ENCODE data around the gene PDIA2. TPM values are rescaled to one million over a fixed set of nuclear protein-coding genes. Genes with fewer than 3 reads are reported as not detected.
"Not testable (repeated sequence)": the region's sequence is repeated elsewhere in the genome, so short reads cannot be mapped to it uniquely, and the experiment has no call there.

PDIA2 gene
- polyA plus RNA-seq, 2 donors, result 0.27 to 0.53 TPM

- Histone ChIP-seq H3K27me3 (ENCODE audit: control insufficient read depth in 1 of 2, insufficient read depth in 2 of 2, low read length in 2 of 2) (no peaks in the 10 kb centered on the region), H3K9me3 (ENCODE audit: control insufficient read depth in 2 of 2, insufficient read depth in 1 of 2, low read depth in 1 of 2, low read length in 1 of 2) (no peaks in the 10 kb centered on the region), H3K4me3 (ENCODE audit: low read depth in 1 of 2, low read length in 2 of 2) (no peak overlapping the region), H3K4me1 (ENCODE audit: control insufficient read depth in 2 of 2, insufficient read depth in 2 of 2, low read length in 1 of 2) (no peaks in the 10 kb centered on the region), H3K36me3 (ENCODE audit: control insufficient read depth in 2 of 2, insufficient read depth in 2 of 2, low read length in 1 of 2) (peaks cover 0 to 6% of the 10 kb centered on the region in 2 donors), H3K27ac (ENCODE audit: low read depth in 2 of 2, low read length in 1 of 2) (no peak overlapping the region)
- WGBS, 2 donors, result 61 to 71% methylated on average over 30 of the region's 30 CpGs
Measured at GRCh38 chr16:252366-253337, 30.3 kb upstream of the PDIA2 start.

DNA sequence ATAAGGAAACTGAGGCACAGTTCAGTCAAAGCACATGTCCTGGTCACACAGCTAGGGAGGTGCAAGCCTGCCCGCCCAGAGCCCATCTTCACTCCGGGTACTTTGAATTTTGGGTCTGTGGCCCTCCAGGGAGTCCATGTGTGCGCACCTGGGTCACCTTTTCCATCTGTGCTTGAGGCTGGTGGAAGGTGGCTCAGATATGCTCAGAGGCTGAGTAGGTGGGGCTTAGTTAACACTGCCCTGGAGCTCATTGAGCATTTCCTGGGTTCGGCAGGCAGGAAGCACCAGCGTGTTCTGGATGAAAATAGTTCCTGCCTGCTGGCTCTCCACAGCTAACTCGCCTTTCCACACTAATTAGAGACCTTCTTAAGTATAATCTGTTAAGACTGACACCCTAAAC lies 29.1 kb upstream of the PDIA2 start:
- no peaks in the 10 kb centered on the region for H3K27me3 ChIP-seq (ENCODE audit: control insufficient read depth in 1 of 2, insufficient read depth in 2 of 2, low read length in 2 of 2)
- H3K27ac ChIP-seq (ENCODE audit: low read depth in 2 of 2, low read length in 1 of 2), result no peak overlapping the region
- no peaks in the 10 kb centered on the region for H3K9me3 ChIP-seq (ENCODE audit: control insufficient read depth in 2 of 2, insufficient read depth in 1 of 2, low read depth in 1 of 2, low read length in 1 of 2)
- WGBS, 2 donors, result 80 to 85% methylated on average over 6 of the region's 6 CpGs
- no peak overlapping the region for H3K4me3 ChIP-seq (ENCODE audit: low read depth in 1 of 2, low read length in 2 of 2)
- H3K36me3 ChIP-seq (ENCODE audit: control insufficient read depth in 2 of 2, insufficient read depth in 2 of 2, low read length in 1 of 2), result peaks cover 0 to 6% of the 10 kb centered on the region in 2 donors
- no peaks in the 10 kb centered on the region for H3K4me1 ChIP-seq (ENCODE audit: control insufficient read depth in 2 of 2, insufficient read depth in 2 of 2, low read length in 1 of 2)

GRCh38 chr16:254461-254860 lies 28.5 kb upstream of the PDIA2 start:
- H3K27ac ChIP-seq (ENCODE audit: low read depth in 2 of 2, low read length in 1 of 2), result no peak overlapping the region
- no peaks in the 10 kb centered on the region for H3K9me3 ChIP-seq (ENCODE audit: control insufficient read depth in 2 of 2, insufficient read depth in 1 of 2, low read depth in 1 of 2, low read length in 1 of 2)
- no peaks in the 10 kb centered on the region for H3K4me1 ChIP-seq (ENCODE audit: control insufficient read depth in 2 of 2, insufficient read depth in 2 of 2, low read length in 1 of 2)
- H3K4me3 ChIP-seq (ENCODE audit: low read depth in 1 of 2, low read length in 2 of 2), result no peak overlapping the region
- 94 to 97% methylated on average over 25 of the region's 25 CpGs for WGBS, 2 donors
- peaks cover 0 to 6% of the 10 kb centered on the region in 2 donors for H3K36me3 ChIP-seq (ENCODE audit: control insufficient read depth in 2 of 2, insufficient read depth in 2 of 2, low read length in 1 of 2)
- H3K27me3 ChIP-seq (ENCODE audit: control insufficient read depth in 1 of 2, insufficient read depth in 2 of 2, low read length in 2 of 2), result no peaks in the 10 kb centered on the region

DNA sequence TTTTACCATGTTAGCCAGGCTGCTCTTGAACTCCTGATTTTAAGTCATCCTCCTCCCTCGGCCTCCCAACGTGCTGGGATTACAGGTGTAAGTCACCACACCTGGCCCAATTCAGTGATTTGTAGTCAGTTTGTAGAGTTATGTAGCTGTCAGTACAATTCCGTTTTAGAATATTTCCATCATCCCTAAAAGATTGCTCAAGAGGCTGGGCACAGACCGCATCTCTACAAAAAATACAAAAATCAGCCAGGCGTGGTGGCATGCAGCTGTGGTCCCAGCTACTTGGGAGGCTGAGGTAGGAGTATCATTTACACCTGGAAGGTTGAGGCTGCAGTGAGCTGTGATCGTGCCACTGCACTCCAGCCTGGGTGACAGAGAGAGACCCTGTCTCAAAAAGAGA lies 27.8 kb upstream of the PDIA2 start:
- no peak overlapping the region for H3K27ac ChIP-seq (ENCODE audit: low read depth in 2 of 2, low read length in 1 of 2)
- no peaks in the 10 kb centered on the region for H3K27me3 ChIP-seq (ENCODE audit: control insufficient read depth in 1 of 2, insufficient read depth in 2 of 2, low read length in 2 of 2)
- H3K4me1 ChIP-seq (ENCODE audit: control insufficient read depth in 2 of 2, insufficient read depth in 2 of 2, low read length in 1 of 2), result no peaks in the 10 kb centered on the region
- 96 to 97% methylated on average over 6 of the region's 6 CpGs for WGBS, 2 donors
- H3K4me3 ChIP-seq (ENCODE audit: low read depth in 1 of 2, low read length in 2 of 2), result no peak overlapping the region
- no peaks in the 10 kb centered on the region for H3K9me3 ChIP-seq (ENCODE audit: control insufficient read depth in 2 of 2, insufficient read depth in 1 of 2, low read depth in 1 of 2, low read length in 1 of 2)
- H3K36me3 ChIP-seq (ENCODE audit: control insufficient read depth in 2 of 2, insufficient read depth in 2 of 2, low read length in 1 of 2), result peaks cover 4 to 9% of the 10 kb centered on the region in 2 donors

GRCh38 chr16:258091-258490 lies 24.9 kb upstream of the PDIA2 start:
- not testable (repeated sequence) for H3K4me3 ChIP-seq (ENCODE audit: low read depth in 1 of 2, low read length in 2 of 2); H3K27me3 ChIP-seq (ENCODE audit: control insufficient read depth in 1 of 2, insufficient read depth in 2 of 2, low read length in 2 of 2); H3K4me1 ChIP-seq (ENCODE audit: control insufficient read depth in 2 of 2, insufficient read depth in 2 of 2, low read length in 1 of 2); H3K27ac ChIP-seq (ENCODE audit: low read depth in 2 of 2, low read length in 1 of 2); H3K9me3 ChIP-seq (ENCODE audit: control insufficient read depth in 2 of 2, insufficient read depth in 1 of 2, low read depth in 1 of 2, low read length in 1 of 2)
- WGBS, 2 donors, result 81 to 96% methylated on average over 7 to 11 of the region's 13 CpGs
- H3K36me3 ChIP-seq (ENCODE audit: control insufficient read depth in 2 of 2, insufficient read depth in 2 of 2, low read length in 1 of 2), result peaks cover 15 to 33% of the 10 kb centered on the region in 2 donors

GRCh38 chr16:259226-259625 lies 23.7 kb upstream of the PDIA2 start:
- H3K27me3 ChIP-seq (ENCODE audit: control insufficient read depth in 1 of 2, insufficient read depth in 2 of 2, low read length in 2 of 2), result no peaks in the 10 kb centered on the region
- no peak overlapping the region for H3K4me3 ChIP-seq (ENCODE audit: low read depth in 1 of 2, low read length in 2 of 2)
- no peak overlapping the region for H3K27ac ChIP-seq (ENCODE audit: low read depth in 2 of 2, low read length in 1 of 2)
- H3K4me1 ChIP-seq (ENCODE audit: control insufficient read depth in 2 of 2, insufficient read depth in 2 of 2, low read length in 1 of 2), result no peaks in the 10 kb centered on the region
- peaks cover 22 to 43% of the 10 kb centered on the region in 2 donors for H3K36me3 ChIP-seq (ENCODE audit: control insufficient read depth in 2 of 2, insufficient read depth in 2 of 2, low read length in 1 of 2)
- WGBS, 2 donors, result 87 to 90% methylated on average over 10 of the region's 10 CpGs
- peaks cover 0 to 3% of the 10 kb centered on the region in 2 donors for H3K9me3 ChIP-seq (ENCODE audit: control insufficient read depth in 2 of 2, insufficient read depth in 1 of 2, low read depth in 1 of 2, low read length in 1 of 2)

DNA sequence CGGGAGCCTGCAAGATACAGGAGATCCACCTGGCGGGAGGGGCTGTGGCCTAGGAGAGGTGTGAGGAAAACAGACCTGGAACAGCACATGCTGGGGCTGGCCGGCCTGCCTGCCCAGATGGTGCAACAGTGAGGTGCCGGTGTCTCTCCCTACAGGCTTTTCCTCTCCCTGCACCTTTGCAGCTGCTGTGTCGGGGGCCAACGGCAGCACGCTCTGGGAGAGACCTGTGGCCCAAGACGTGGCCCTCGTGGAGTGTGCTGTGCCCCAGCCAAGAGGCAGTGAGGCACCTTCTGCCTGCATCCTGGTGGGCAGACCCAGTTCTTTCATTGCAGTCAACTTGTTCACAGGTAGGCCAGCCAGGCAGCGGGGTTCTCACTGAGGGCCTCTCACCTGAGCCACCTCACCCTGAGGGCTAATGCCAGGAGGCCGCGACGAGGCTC lies 23.1 kb upstream of the PDIA2 start:
- no peak overlapping the region for H3K27ac ChIP-seq (ENCODE audit: low read depth in 2 of 2, low read length in 1 of 2)
- WGBS, 2 donors, result 85 to 93% methylated on average over 13 of the region's 13 CpGs
- H3K36me3 ChIP-seq (ENCODE audit: control insufficient read depth in 2 of 2, insufficient read depth in 2 of 2, low read length in 1 of 2), result peaks cover 27 to 49% of the 10 kb centered on the region in 2 donors

DNA sequence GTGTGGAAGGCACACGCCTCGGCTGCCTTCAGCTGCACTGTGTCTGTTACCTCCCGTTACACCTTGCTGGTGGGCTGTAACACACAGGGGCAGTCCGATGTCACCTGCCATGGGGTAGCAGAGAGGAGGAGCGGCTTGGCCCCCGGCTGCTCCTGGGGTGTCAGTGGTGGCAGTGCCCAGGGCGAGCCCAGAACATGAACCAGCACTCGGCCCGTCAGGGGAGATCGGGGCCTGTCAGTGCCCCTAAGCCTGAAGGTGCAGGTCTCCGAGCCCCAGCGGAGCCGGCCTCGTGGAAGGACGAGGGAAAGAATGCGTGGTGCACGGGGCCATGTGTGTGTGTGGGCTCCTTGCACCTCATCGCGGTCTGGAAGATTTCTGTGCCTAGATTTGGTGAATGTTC lies 22.6 kb upstream of the PDIA2 start:
- Histone ChIP-seq H3K36me3 (ENCODE audit: control insufficient read depth in 2 of 2, insufficient read depth in 2 of 2, low read length in 1 of 2) (peaks cover 27 to 48% of the 10 kb centered on the region in 2 donors), H3K4me1 (ENCODE audit: control insufficient read depth in 2 of 2, insufficient read depth in 2 of 2, low read length in 1 of 2) (no peaks in the 10 kb centered on the region), H3K4me3 (ENCODE audit: low read depth in 1 of 2, low read length in 2 of 2) (no peak overlapping the region), H3K27ac (ENCODE audit: low read depth in 2 of 2, low read length in 1 of 2) (no peak overlapping the region), H3K27me3 (ENCODE audit: control insufficient read depth in 1 of 2, insufficient read depth in 2 of 2, low read length in 2 of 2) (no peaks in the 10 kb centered on the region), H3K9me3 (ENCODE audit: control insufficient read depth in 2 of 2, insufficient read depth in 1 of 2, low read depth in 1 of 2, low read length in 1 of 2) (peaks cover 0 to 3% of the 10 kb centered on the region in 2 donors)
- WGBS, 2 donors, result 94 to 96% methylated on average over 19 of the region's 19 CpGs

More for the DNA sequence above, 23.1 kb upstream of the PDIA2 start:
- Histone ChIP-seq H3K4me3 (ENCODE audit: low read depth in 1 of 2, low read length in 2 of 2) (no peak overlapping the region), H3K9me3 (ENCODE audit: control insufficient read depth in 2 of 2, insufficient read depth in 1 of 2, low read depth in 1 of 2, low read length in 1 of 2) (peaks cover 0 to 3% of the 10 kb centered on the region in 2 donors), H3K27me3 (ENCODE audit: control insufficient read depth in 1 of 2, insufficient read depth in 2 of 2, low read length in 2 of 2) (no peaks in the 10 kb centered on the region), H3K4me1 (ENCODE audit: control insufficient read depth in 2 of 2, insufficient read depth in 2 of 2, low read length in 1 of 2) (no peaks in the 10 kb centered on the region)

DNA sequence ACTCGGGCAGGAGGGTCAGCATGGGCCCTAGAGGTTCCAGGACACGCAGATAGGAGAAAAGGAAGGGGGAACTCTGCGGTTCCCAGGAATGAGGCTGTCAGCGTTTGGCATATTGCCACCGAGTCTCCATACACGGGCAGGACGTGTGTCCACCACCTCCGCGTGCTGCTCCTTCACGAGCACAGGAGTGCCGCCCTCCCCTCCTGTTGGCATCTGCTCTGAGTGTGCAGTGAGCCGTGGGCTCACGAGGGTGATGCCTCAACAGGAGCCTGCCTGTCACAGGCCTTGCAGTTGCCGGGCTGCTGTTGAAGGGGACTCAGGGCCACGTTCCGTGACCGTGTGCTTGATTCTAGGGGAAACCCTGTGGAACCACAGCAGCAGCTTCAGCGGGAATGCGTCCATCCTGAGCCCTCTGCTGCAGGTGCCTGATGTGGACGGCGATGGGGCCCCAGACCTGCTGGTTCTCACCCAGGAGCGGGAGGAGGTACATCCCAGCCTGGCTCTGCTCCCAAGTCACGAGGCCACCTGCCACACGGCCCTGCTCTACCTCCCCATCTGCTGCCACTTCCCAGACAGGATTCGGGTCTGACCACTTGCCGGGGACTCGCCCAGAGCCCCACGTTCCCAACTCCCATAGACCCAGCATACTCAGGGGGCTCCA lies 21.8 kb upstream of the PDIA2 start:
- H3K4me1 ChIP-seq (ENCODE audit: control insufficient read depth in 2 of 2, insufficient read depth in 2 of 2, low read length in 1 of 2), result no peaks in the 10 kb centered on the region
- peaks cover 27 to 48% of the 10 kb centered on the region in 2 donors for H3K36me3 ChIP-seq (ENCODE audit: control insufficient read depth in 2 of 2, insufficient read depth in 2 of 2, low read length in 1 of 2)
- H3K4me3 ChIP-seq (ENCODE audit: low read depth in 1 of 2, low read length in 2 of 2), result no peak overlapping the region
- H3K27me3 ChIP-seq (ENCODE audit: control insufficient read depth in 1 of 2, insufficient read depth in 2 of 2, low read length in 2 of 2), result no peaks in the 10 kb centered on the region
- H3K9me3 ChIP-seq (ENCODE audit: control insufficient read depth in 2 of 2, insufficient read depth in 1 of 2, low read depth in 1 of 2, low read length in 1 of 2), result peaks cover 0 to 3% of the 10 kb centered on the region in 2 donors
- 77 to 89% methylated on average over 27 to 28 of the region's 28 CpGs for WGBS, 2 donors
- H3K27ac ChIP-seq (ENCODE audit: low read depth in 2 of 2, low read length in 1 of 2), result no peak overlapping the region

Measured in esophagus (tissue), 2 donors.